ENCODE measurements around the gene PPAT. TPM values are rescaled to one million over a fixed set of nuclear protein-coding genes. Genes with fewer than 3 reads are reported as not detected.
A peak's percentile ranks its signal among the peaks of the same experiment; 100 is the strongest.
"Not testable (repeated sequence)": the region's sequence is repeated elsewhere in the genome, so short reads cannot be mapped to it uniquely, and the experiment has no call there.

The PPAT gene
- polyA plus RNA-seq, 1 donor from 2014 or later = 10.3 TPM

DNA sequence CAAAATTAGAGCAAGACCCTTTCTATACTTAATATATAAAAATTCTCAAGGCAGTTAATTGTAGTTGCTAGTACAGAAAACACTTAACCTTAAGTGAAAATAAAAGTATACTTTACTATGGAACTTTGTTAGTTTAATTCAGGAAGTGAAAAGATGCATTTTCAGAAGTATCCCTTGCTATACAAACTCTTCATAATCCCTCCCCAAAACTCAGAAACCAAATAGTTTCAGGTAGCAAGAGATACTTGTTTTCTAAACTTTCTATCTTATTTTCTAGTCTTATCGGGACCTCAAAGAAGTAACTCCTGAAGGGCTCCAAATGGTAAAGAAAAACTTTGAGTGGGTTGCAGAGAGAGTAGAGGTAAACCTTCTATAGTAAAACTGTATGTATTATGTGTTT, 14.9 kb upstream of the PPAT start:
- Mint-ChIP-seq H3K27me3 (no peaks in the 10 kb centered on the region), H3K27ac (no peak overlapping the region), H3K4me3 (no peak overlapping the region), H3K4me1 (peaks cover 0 to 1% (median 0%) of the 10 kb centered on the region in 3 donors), H3K36me3 (peaks cover 10% of the 10 kb centered on the region), H3K9me3 (no peaks in the 10 kb centered on the region)

- H3K27me3 Mint-ChIP-seq, H3K4me1 Mint-ChIP-seq, H3K9me3 Mint-ChIP-seq, H3K4me3 Mint-ChIP-seq, H3K36me3 Mint-ChIP-seq: not testable (repeated sequence)
- H3K27ac Mint-ChIP-seq = peak overlapping the region in 1 of 3 donors; percentile 7
Measured at GRCh38 chr4:56449475-56449874, 14.1 kb upstream of the PPAT start.

GRCh38 chr4:56448301-56448700, 12.9 kb upstream of the PPAT start:
- H3K4me1 Mint-ChIP-seq = peaks cover 0 to 1% (median 0%) of the 10 kb centered on the region in 3 donors
- H3K27ac Mint-ChIP-seq = no peak overlapping the region
- no peaks in the 10 kb centered on the region for H3K27me3 Mint-ChIP-seq
- no peak overlapping the region for H3K4me3 Mint-ChIP-seq
- H3K36me3 Mint-ChIP-seq = peaks cover 10% of the 10 kb centered on the region
- H3K9me3 Mint-ChIP-seq = no peaks in the 10 kb centered on the region

DNA sequence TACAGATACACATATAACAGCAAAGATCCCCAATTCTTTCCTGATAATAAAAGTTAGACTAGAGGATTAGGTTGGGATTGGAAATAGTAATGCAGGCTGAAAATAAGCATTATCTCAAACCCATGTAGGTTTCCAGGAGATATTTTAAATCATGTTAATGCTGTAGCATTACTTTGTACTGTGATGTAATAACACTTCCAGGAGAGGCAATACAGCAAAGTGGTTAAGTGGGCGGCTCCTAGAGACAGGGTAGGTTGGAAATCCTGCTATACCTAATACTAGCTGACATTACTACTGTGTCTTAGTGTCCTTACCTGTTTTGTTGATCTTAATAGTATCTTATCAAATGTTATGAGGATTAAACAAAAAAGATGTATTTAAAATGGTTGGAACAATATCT, 10.3 kb upstream of the PPAT start:
- Mint-ChIP-seq H3K9me3 (no peaks in the 10 kb centered on the region), H3K27me3 (no peaks in the 10 kb centered on the region), H3K27ac (no peak overlapping the region), H3K36me3 (peaks cover 8% of the 10 kb centered on the region), H3K4me3 (no peak overlapping the region), H3K4me1 (peaks cover 1 to 6% (median 2%) of the 10 kb centered on the region in 3 donors)

GRCh38 chr4:56444719-56445118, 9.3 kb upstream of the PPAT start:
- Mint-ChIP-seq H3K27ac (no peak overlapping the region), H3K4me1 (peaks cover 4 to 14% (median 8%) of the 10 kb centered on the region in 3 donors)

GRCh38 chr4:56440983-56441382, 5.6 kb upstream of the PPAT start:
- Mint-ChIP-seq H3K4me3 (peak overlapping the region in 1 of 4 donors; percentile 68), H3K4me1 (peaks cover 10 to 25% (median 20%) of the 10 kb centered on the region in 3 donors), H3K27ac (no peak overlapping the region), H3K27me3 (no peaks in the 10 kb centered on the region), H3K9me3 (no peaks in the 10 kb centered on the region), H3K36me3 (peaks cover 5% of the 10 kb centered on the region)

More at GRCh38 chr4:56444719-56445118, 9.3 kb upstream of the PPAT start:
- H3K27me3 Mint-ChIP-seq = no peaks in the 10 kb centered on the region
- H3K4me3 Mint-ChIP-seq = no peak overlapping the region
- H3K36me3 Mint-ChIP-seq = peaks cover 9% of the 10 kb centered on the region
- H3K9me3 Mint-ChIP-seq = no peaks in the 10 kb centered on the region

GRCh38 chr4:56438766-56439165, 3.4 kb upstream of the PPAT start:
- no peaks in the 10 kb centered on the region for H3K27me3 Mint-ChIP-seq
- peak overlapping the region in 1 of 4 donors; percentile 68 for H3K4me3 Mint-ChIP-seq
- H3K36me3 Mint-ChIP-seq = peaks cover 3% of the 10 kb centered on the region
- no peaks in the 10 kb centered on the region for H3K9me3 Mint-ChIP-seq
- H3K4me1 Mint-ChIP-seq = peaks cover 21 to 34% (median 29%) of the 10 kb centered on the region in 3 donors
- H3K27ac Mint-ChIP-seq = no peak overlapping the region

GRCh38 chr4:56434599-56435139, 746 bp downstream of the PPAT start:
- Mint-ChIP-seq H3K27ac (peak overlapping the region in 2 of 3 donors; percentile 25 to 97), H3K9me3 (no peaks in the 10 kb centered on the region), H3K27me3 (no peaks in the 10 kb centered on the region), H3K36me3 (no peaks in the 10 kb centered on the region), H3K4me3 (peak overlapping the region; percentile 81 to 100 (median 93)), H3K4me1 (peaks cover 20 to 30% (median 20%) of the 10 kb centered on the region in 3 donors)

DNA sequence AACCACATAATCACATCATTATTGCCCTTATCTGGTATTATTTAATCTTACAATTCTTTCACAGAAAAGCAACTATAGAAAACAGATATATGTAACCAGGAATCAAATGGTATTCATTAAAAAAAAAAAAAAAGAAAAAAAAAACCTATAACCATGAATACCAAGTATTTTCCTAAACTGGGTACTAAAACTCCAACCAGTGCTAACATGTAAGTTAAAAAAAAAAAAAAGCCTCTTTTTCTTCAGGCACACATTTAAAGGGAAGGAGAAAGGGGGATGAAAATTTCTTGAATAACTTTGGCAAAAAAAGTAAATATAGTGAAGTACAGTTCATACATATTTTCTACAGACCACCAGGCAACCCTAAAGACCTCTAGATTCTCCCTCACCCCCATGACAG, 2.1 kb downstream of the PPAT start:
- H3K4me1 Mint-ChIP-seq = peaks cover 17 to 25% (median 18%) of the 10 kb centered on the region in 3 donors
- H3K9me3 Mint-ChIP-seq = no peaks in the 10 kb centered on the region
- peak overlapping the region in 1 of 3 donors; percentile 53 for H3K27ac Mint-ChIP-seq
- no peaks in the 10 kb centered on the region for H3K36me3 Mint-ChIP-seq
- H3K27me3 Mint-ChIP-seq = no peaks in the 10 kb centered on the region
- peak overlapping the region; percentile 26 to 100 (median 93) for H3K4me3 Mint-ChIP-seq

GRCh38 chr4:56430203-56430602, 5.2 kb downstream of the PPAT start:
- no peak overlapping the region for H3K27ac Mint-ChIP-seq
- no peaks in the 10 kb centered on the region for H3K27me3 Mint-ChIP-seq
- H3K4me3 Mint-ChIP-seq = no peak overlapping the region
- peaks cover 0 to 2% (median 0%) of the 10 kb centered on the region in 3 donors for H3K9me3 Mint-ChIP-seq
- peaks cover 12 to 23% (median 16%) of the 10 kb centered on the region in 3 donors for H3K4me1 Mint-ChIP-seq
- H3K36me3 Mint-ChIP-seq = peaks cover 2% of the 10 kb centered on the region

DNA sequence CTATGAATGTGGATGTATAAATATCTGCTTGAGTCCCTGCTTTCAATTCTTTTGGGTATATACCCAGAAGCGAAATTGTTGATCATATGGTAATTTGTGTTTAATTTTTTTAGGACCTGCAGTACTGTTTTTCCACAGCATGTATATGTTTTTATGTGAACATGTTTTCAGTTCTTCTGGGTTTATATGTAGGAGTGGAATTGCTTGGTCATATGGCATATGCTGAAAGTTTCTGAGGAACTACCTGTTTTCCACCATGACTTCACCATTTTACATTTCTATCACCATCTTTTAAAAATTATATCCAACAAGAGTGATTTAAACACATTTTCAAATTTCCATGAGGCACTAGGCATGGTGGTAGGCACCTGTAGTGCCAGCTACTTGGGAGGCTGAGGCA, 8.2 kb downstream of the PPAT start:
- Mint-ChIP-seq H3K27ac (no peak overlapping the region), H3K36me3 (peaks cover 2% of the 10 kb centered on the region), H3K27me3 (no peaks in the 10 kb centered on the region), H3K4me3 (no peak overlapping the region), H3K4me1 (peaks cover 4 to 12% (median 9%) of the 10 kb centered on the region in 3 donors), H3K9me3 (peaks cover 0 to 2% (median 0%) of the 10 kb centered on the region in 3 donors)

DNA sequence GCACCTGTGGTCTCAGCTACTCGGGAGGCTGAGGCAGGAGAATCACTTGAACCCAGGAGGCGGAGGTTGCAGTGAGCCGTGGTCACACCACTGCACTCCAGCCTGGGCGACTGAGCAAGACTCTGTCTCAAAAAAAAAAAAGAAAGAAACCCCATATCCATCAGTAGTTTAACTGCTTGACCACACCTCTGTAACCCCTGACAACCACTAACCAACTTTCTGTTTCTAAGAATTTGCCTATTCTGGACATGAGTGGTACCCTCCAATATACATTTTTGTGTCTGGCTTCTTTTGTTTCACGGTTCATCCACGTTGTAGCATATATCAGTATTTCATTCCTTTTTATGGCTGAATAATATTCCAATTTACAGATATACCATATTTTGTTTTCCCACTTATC, 9.1 kb downstream of the PPAT start:
- Mint-ChIP-seq H3K9me3 (peaks cover 0 to 2% (median 0%) of the 10 kb centered on the region in 3 donors), H3K4me1 (peaks cover 4 to 11% (median 10%) of the 10 kb centered on the region in 3 donors), H3K36me3 (peaks cover 2% of the 10 kb centered on the region), H3K27me3 (no peaks in the 10 kb centered on the region), H3K27ac (no peak overlapping the region), H3K4me3 (peak overlapping the region in 1 of 4 donors; percentile 57)

GRCh38 chr4:56425518-56425917, 9.9 kb downstream of the PPAT start:
- H3K36me3 Mint-ChIP-seq = peaks cover 2% of the 10 kb centered on the region
- peaks cover 4 to 8% (median 7%) of the 10 kb centered on the region in 3 donors for H3K4me1 Mint-ChIP-seq
- H3K9me3 Mint-ChIP-seq = peaks cover 0 to 2% (median 0%) of the 10 kb centered on the region in 3 donors
- H3K4me3 Mint-ChIP-seq = no peak overlapping the region
- no peak overlapping the region for H3K27ac Mint-ChIP-seq
- H3K27me3 Mint-ChIP-seq = no peaks in the 10 kb centered on the region

- peaks cover 0 to 2% (median 0%) of the 10 kb centered on the region in 3 donors for H3K9me3 Mint-ChIP-seq
- H3K36me3 Mint-ChIP-seq = peaks cover 2% of the 10 kb centered on the region
- peaks cover 4 to 8% (median 7%) of the 10 kb centered on the region in 3 donors for H3K4me1 Mint-ChIP-seq
- H3K27me3 Mint-ChIP-seq = no peaks in the 10 kb centered on the region
- H3K27ac Mint-ChIP-seq = no peak overlapping the region
- no peak overlapping the region for H3K4me3 Mint-ChIP-seq
Measured at GRCh38 chr4:56424697-56425514, 10.5 kb downstream of the PPAT start.

DNA sequence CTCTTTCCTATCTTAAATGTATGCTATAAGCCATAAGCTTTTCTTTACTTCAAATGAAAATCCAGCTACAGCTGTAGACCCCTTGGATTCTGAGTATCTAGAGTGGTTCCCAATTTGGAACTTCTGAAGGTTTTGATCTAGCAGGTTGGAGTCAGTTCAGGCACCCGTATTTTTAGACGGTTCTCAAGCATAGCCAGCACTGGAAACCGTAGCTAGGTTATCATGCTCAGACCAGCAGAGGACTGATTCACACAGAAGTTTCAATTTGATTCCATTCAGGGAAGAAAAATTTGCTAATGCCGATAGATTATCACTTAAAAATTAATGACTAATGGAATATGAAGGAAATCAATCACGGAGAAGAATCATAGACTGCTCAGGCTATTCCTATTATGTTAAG, 11.2 kb downstream of the PPAT start:
- Mint-ChIP-seq H3K9me3 (peaks cover 0 to 2% (median 0%) of the 10 kb centered on the region in 3 donors), H3K36me3 (peaks cover 2% of the 10 kb centered on the region), H3K4me1 (peaks cover 4 to 8% (median 7%) of the 10 kb centered on the region in 3 donors), H3K27me3 (no peaks in the 10 kb centered on the region), H3K4me3 (no peak overlapping the region), H3K27ac (no peak overlapping the region)
